HG02642 (cell line): ENCODE data around the gene FTCD.

Source experiments
- ATAC-seq: cut with Tn5 transposase; IDR thresholded peaks from one replicate; pipeline ENCODE4 v1.9.1; 2021; ENCODE audit warnings: mild to moderate bottlenecking; ENCODE audit not compliant: unreplicated experiment, poor library complexity

FTCD gene

GRCh38 chr21:46095814-46096595 lies 59.4 kb downstream of the FTCD start:
- no peak for ATAC-seq

GRCh38 chr21:46095083-46095719 lies 60.2 kb downstream of the FTCD start:
- ATAC-seq = no peak

- ATAC-seq = no peak
These were observed 60.8 kb downstream of the FTCD start for GRCh38 chr21:46094401-46095082.

GRCh38 chr21:46093668-46094400 lies 61.5 kb downstream of the FTCD start:
- ATAC-seq = no peak

GRCh38 chr21:46092811-46093667 lies 62.3 kb downstream of the FTCD start:
- ATAC-seq = no peak

GRCh38 chr21:46092026-46092764 lies 63.2 kb downstream of the FTCD start:
- no peak for ATAC-seq

- no peak for ATAC-seq
These were observed 63.8 kb downstream of the FTCD start for GRCh38 chr21:46091631-46092025.

- no peak for ATAC-seq
These were observed 64.3 kb downstream of the FTCD start for GRCh38 chr21:46091118-46091517.

GRCh38 chr21:46089285-46089684 lies 66.1 kb downstream of the FTCD start:
- no peak for ATAC-seq

- ATAC-seq = no peak
These were observed 67.2 kb downstream of the FTCD start for GRCh38 chr21:46088189-46088588.

- no peak for ATAC-seq
These were observed 67.7 kb downstream of the FTCD start for GRCh38 chr21:46087641-46088040.
